H9 (cell line): ENCODE results near the gene TARM1. TPM values are rescaled to one million over a fixed set of nuclear protein-coding genes. Genes with fewer than 3 reads are reported as not detected.

Experiments used
- DNase-seq: peaks from one replicate; pipeline ENCODE4 v3.0.0-alpha.2; 2017
- H2AFZ ChIP-seq: one replicate; pipeline ENCODE4 v1.6.1; 2013; ENCODE audit warnings: mild to moderate bottlenecking, low read length, control low read depth, moderate library complexity
- H2AK5ac ChIP-seq: 2 replicates; pipeline ENCODE4 v1.6.1; 2013; ENCODE audit warnings: low read length, control low read depth, mixed read lengths; ENCODE audit not compliant: insufficient read length
- H2BK120ac ChIP-seq: one replicate; pipeline ENCODE4 v1.6.1; 2013; ENCODE audit warnings: low read depth, mild to moderate bottlenecking, low read length, control low read depth, inconsistent platforms; ENCODE audit not compliant: poor library complexity, severe bottlenecking
- H2BK12ac ChIP-seq: 2 replicates; pipeline ENCODE4 v1.6.1; 2013; ENCODE audit warnings: low read length, control low read depth, mixed read lengths, low read depth; ENCODE audit not compliant: insufficient read length
- H2BK15ac ChIP-seq: 2 replicates; pipeline ENCODE4 v1.6.1; 2013; ENCODE audit warnings: low read depth, low read length, control low read depth
- H2BK20ac ChIP-seq: one replicate; pipeline ENCODE4 v1.6.1; 2013; ENCODE audit warnings: low read depth, mild to moderate bottlenecking, low read length, control low read depth, inconsistent platforms; ENCODE audit not compliant: poor library complexity, severe bottlenecking
- H2BK5ac ChIP-seq: 2 replicates; pipeline ENCODE4 v1.6.1; 2013; ENCODE audit warnings: low read length, control low read depth, mixed read lengths; ENCODE audit not compliant: insufficient read length
- H3K14ac ChIP-seq: 2 replicates; pipeline ENCODE4 v1.6.1; 2013; ENCODE audit warnings: low read length, control low read depth; ENCODE audit not compliant: insufficient read depth
- H3K18ac ChIP-seq: 2 replicates; pipeline ENCODE4 v1.6.1; 2013; ENCODE audit warnings: low read depth, mild to moderate bottlenecking, mixed read lengths, low read length, control low read depth; ENCODE audit not compliant: insufficient read length
- H3K23ac ChIP-seq: 2 replicates; pipeline ENCODE4 v1.6.1; 2013; ENCODE audit warnings: low read length, control low read depth, mixed read lengths, low read depth; ENCODE audit not compliant: insufficient read length
- H3K23me2 ChIP-seq: 2 replicates; pipeline ENCODE4 v1.6.1; 2013; ENCODE audit warnings: low read depth, mild to moderate bottlenecking, mixed read lengths, low read length, control low read depth; ENCODE audit not compliant: insufficient read length, poor library complexity, severe bottlenecking
- H3K27ac ChIP-seq: 2 replicates; pipeline ENCODE4 v1.5.1; 2013; ENCODE audit warnings: low read length, control low read depth, mixed read lengths, low read depth; ENCODE audit not compliant: insufficient read length
- H3K27me3 ChIP-seq: 2 replicates; pipeline ENCODE4 v1.6.1; 2013; ENCODE audit warnings: low read length, control low read depth, inconsistent platforms; ENCODE audit not compliant: insufficient read depth
- H3K4ac ChIP-seq: 2 replicates; pipeline ENCODE4 v1.6.1; 2013; ENCODE audit warnings: low read depth, mild to moderate bottlenecking, control low read depth, inconsistent platforms, low read length, moderate library complexity
- H3K4me1 ChIP-seq: 2 replicates; pipeline ENCODE4 v1.6.1; 2013; ENCODE audit warnings: low read length, control low read depth, inconsistent platforms; ENCODE audit not compliant: insufficient read depth
- H3K4me2 ChIP-seq: 2 replicates; pipeline ENCODE4 v1.6.1; 2013; ENCODE audit warnings: low read length, control low read depth, mixed read lengths; ENCODE audit not compliant: insufficient read length, insufficient read depth
- H3K56ac ChIP-seq: 2 replicates; pipeline ENCODE4 v1.6.1; 2013; ENCODE audit warnings: low read depth, mild to moderate bottlenecking, mixed read lengths, low read length, control low read depth; ENCODE audit not compliant: insufficient read length
- H3K79me1 ChIP-seq: 2 replicates; pipeline ENCODE4 v1.6.1; 2013; ENCODE audit warnings: low read depth, mild to moderate bottlenecking, moderate library complexity, low read length, control low read depth, inconsistent platforms; ENCODE audit not compliant: insufficient read depth, poor library complexity, severe bottlenecking
- H3K79me2 ChIP-seq: 2 replicates; pipeline ENCODE4 v1.6.1; 2013; ENCODE audit warnings: low read length, control low read depth, inconsistent platforms; ENCODE audit not compliant: insufficient read depth
- H3K9ac ChIP-seq: 2 replicates; pipeline ENCODE4 v1.6.1; 2013; ENCODE audit warnings: low read length, control low read depth, mixed read lengths; ENCODE audit not compliant: insufficient read length; ENCODE audit errors: extremely low read depth
- H3K9me3 ChIP-seq: one replicate; pipeline ENCODE4 v1.6.1; 2013; ENCODE audit warnings: low read depth, low read length, inconsistent platforms; ENCODE audit not compliant: control insufficient read depth
- H3T11ph ChIP-seq: one replicate; pipeline ENCODE4 v1.6.1; 2013; ENCODE audit warnings: mild to moderate bottlenecking, low read length, control low read depth, inconsistent platforms
- H4K20me1 ChIP-seq: one replicate; pipeline ENCODE4 v1.6.1; 2013; ENCODE audit not compliant: control insufficient read depth, insufficient read length, insufficient read depth
- H4K5ac ChIP-seq: 2 replicates; pipeline ENCODE4 v1.6.1; 2013; ENCODE audit warnings: low read depth, mild to moderate bottlenecking, mixed read lengths, low read length, control low read depth; ENCODE audit not compliant: insufficient read length
- H4K8ac ChIP-seq: replicated peaks from 2 replicates; pipeline ENCODE4 v1.6.1; 2013; ENCODE audit warnings: low read length, control low read depth, mixed read lengths, low read depth; ENCODE audit not compliant: insufficient read length
- H4K91ac ChIP-seq: 2 replicates; pipeline ENCODE4 v1.6.1; 2013; ENCODE audit warnings: low read depth, mild to moderate bottlenecking, moderate library complexity, mixed read lengths, low read length, control low read depth; ENCODE audit not compliant: insufficient read length
- H3K27ac Mint-ChIP-seq, 3 experiments: 2 replicates in 2 of 3; 3 replicates in 1 of 3; pipeline ENCODE4 v1.8.0; 2020 to 2021; ENCODE audit warnings: mixed read lengths in 3 of 3, mild to moderate bottlenecking in 1 of 3, moderate library complexity in 1 of 3
- H3K27me3 Mint-ChIP-seq: 2 replicates; pipeline ENCODE4 v1.8.0; 2021; ENCODE audit warnings: low read depth, mild to moderate bottlenecking, moderate library complexity, mixed read lengths
- H3K36me3 Mint-ChIP-seq, 3 experiments: 2 replicates in 2 of 3; 3 replicates in 1 of 3; pipeline ENCODE4 v1.8.0; 2020 to 2021; ENCODE audit warnings: low read depth in 3 of 3, mixed read lengths in 3 of 3; ENCODE audit not compliant: insufficient read depth in 1 of 3
- H3K4me1 Mint-ChIP-seq, 2 experiments: 2 replicates each; pipeline ENCODE4 v1.8.0; 2020; ENCODE audit warnings: mixed read lengths in 2 of 2
- H3K4me3 Mint-ChIP-seq, 2 experiments: 2 replicates in 1 of 2; 3 replicates in 1 of 2; pipeline ENCODE4 v1.8.0; 2020 to 2021; ENCODE audit warnings: mild to moderate bottlenecking in 2 of 2, mixed read lengths in 2 of 2, moderate library complexity in 1 of 2
- H3K9me3 Mint-ChIP-seq, 2 experiments: 2 replicates in 1 of 2; 3 replicates in 1 of 2; pipeline ENCODE4 v1.8.0; 2020; ENCODE audit warnings: mild to moderate bottlenecking in 2 of 2, mixed read lengths in 2 of 2, moderate library complexity in 1 of 2
- CTCF ChIP-seq: fragments of 200-600 bp; sonication (generic); conservative IDR thresholded peaks from 3 replicates; pipeline ENCODE4 v1.8.0; 2021; ENCODE audit warnings: antibody characterized with exemption, mild to moderate bottlenecking
- whole genome bisulfite sequencing: extraction: QIAGEN DNeasy Blood & Tissue Kit; methylation state at CpG from one replicate; pipeline ENCODE4 v1.1.7; 2013; ENCODE audit warnings: missing lambda C conversion rate, low lambda C conversion rate, mixed read lengths; ENCODE audit not compliant: insufficient read length; ENCODE audit errors: extremely low coverage; 5-methylcytosine and 5-hydroxymethylcytosine counted together
- total RNA-seq: library from RNA; stranded (reverse); gene quantifications from 2 replicates; pipeline ENCODE4 v1.2.1, GENCODE V29; 2021

Gene TARM1
- total RNA-seq, 1 experiment from 2014 or later, result not detected

GRCh38 chr19:54106716-54107115, 25.6 kb upstream of the TARM1 start:
- peaks cover 45 to 63% (median 58%) of the 10 kb centered on the region in 3 experiments for H3K36me3 Mint-ChIP-seq
- H3K27ac ChIP-seq, result no peak overlapping the region
- no peak for DNase-seq

More at GRCh38 chr19:54106716-54107115, 25.6 kb upstream of the TARM1 start:
- no peak overlapping the region for H2BK5ac ChIP-seq
- H3K4ac ChIP-seq, result no peak overlapping the region
- no peak overlapping the region for H2AFZ ChIP-seq
- H4K91ac ChIP-seq, result no peak overlapping the region
- H3K4me1 ChIP-seq, result no peaks in the 10 kb centered on the region
- no peak overlapping the region for H2BK20ac ChIP-seq
- H3K27me3 ChIP-seq, result no peaks in the 10 kb centered on the region
- H3K79me1 ChIP-seq, result peaks cover 4% of the 10 kb centered on the region
- H2BK15ac ChIP-seq, result no peak overlapping the region
- no peak overlapping the region for H3K4me2 ChIP-seq
- no peak overlapping the region for H3K4me3 Mint-ChIP-seq
- no peak for TF ChIP-seq CTCF
- peaks cover 0 to 2% of the 10 kb centered on the region in 2 experiments; a peak in 3 of 5 replicates for H3K9me3 Mint-ChIP-seq
- no peak overlapping the region for H3K18ac ChIP-seq
- no peak overlapping the region for H4K8ac ChIP-seq
- H3T11ph ChIP-seq, result no peak overlapping the region
- no peaks in the 10 kb centered on the region; the same call in 1 of the 2 replicates for H3K27me3 Mint-ChIP-seq
- WGBS, result no CpG with 5 or more reads among the region's 15 CpGs
- no peak overlapping the region for H4K5ac ChIP-seq
- no peaks in the 10 kb centered on the region for H4K20me1 ChIP-seq
- H3K9me3 ChIP-seq, result no peaks in the 10 kb centered on the region
- H3K9ac ChIP-seq, result no peak overlapping the region
- H2BK120ac ChIP-seq, result no peak overlapping the region
- H3K79me2 ChIP-seq, result peaks cover 1% of the 10 kb centered on the region; the same call in 1 of the 2 replicates
- no peak overlapping the region for H2AK5ac ChIP-seq
- no peak overlapping the region for H3K14ac ChIP-seq
- H3K4me1 Mint-ChIP-seq, result peaks cover 2 to 6% of the 10 kb centered on the region in 2 experiments; a peak in 1 of 4 replicates
- H2BK12ac ChIP-seq, result no peak overlapping the region
- H3K27ac Mint-ChIP-seq, result no peak overlapping the region
- no peak overlapping the region for H3K23ac ChIP-seq
- H3K23me2 ChIP-seq, result peaks cover 5% of the 10 kb centered on the region
- no peak overlapping the region for H3K56ac ChIP-seq
